ENCODE data around the gene CUL4B.
"Not testable (repeated sequence)": the region's sequence is repeated elsewhere in the genome, so short reads cannot be mapped to it uniquely, and the experiment has no call there.

Gene CUL4B

DNA sequence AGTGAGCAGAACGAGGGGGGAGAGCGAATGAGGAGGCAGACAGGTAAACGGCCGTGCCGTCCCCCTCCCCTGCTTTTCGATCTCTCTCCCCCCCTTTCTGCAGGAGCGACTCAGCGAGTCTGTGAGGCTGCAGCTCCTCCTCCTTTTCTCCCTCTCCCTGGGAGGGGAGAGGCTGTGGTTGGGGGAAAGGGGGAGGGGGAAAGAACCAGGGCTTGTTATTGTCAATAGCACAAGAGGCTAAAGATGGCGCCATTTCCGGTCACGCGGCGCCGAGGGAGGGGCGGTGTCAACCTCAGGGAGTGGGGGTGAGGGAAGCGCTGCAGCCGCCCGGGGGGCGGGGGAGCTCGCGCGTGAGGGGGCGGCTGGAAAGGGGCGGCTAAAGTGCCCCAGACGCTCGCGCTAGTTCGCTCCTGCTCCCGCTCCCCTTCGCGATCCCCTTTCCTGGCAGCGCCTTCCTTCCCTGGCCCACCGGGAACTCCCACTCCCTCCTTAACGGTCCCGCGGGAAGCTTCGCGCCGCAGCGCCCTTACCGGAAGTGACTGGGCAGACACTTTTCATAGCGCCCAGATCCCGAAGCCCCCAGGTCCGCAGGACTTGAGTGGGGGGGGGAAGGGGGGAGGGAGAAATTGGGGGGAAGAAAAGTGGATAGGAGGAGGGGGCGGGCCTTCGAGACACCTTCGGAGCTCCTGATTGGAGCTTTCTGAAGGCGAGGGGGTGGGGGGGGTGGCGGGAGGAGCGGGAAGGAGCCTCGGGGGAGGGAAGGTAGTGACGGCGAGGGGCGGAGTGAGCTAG is at the start of gene CUL4B:
CUL4B (minus strand) TSS at position 121 of the 792 bp plus-strand sequence. CDS start 324 bp downstream, outside the sequence.
- DNase-seq: peak; percentile 89

DNA sequence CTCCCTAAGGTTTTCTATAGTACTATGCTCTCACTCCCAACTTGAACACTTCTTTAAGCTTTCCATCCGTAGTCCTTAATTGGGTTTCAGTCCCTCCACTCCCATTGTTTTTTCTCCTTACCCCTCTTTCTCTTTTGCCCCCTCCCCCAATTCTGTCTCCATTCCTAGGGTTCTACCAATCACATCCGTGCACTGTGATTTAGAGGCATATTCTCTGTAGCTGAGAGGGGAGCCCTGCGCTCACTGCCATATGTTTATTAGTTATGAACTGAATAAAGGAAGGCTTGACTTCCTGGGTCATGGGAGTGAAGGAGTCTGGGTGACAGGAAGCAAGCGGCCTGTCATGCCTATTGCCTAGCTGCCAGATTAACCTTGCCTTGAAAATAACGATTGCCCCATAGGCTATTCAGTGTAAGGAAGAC is 43.6 kb upstream of the CUL4B start:
- DNase-seq: peak; percentile 52

DNA sequence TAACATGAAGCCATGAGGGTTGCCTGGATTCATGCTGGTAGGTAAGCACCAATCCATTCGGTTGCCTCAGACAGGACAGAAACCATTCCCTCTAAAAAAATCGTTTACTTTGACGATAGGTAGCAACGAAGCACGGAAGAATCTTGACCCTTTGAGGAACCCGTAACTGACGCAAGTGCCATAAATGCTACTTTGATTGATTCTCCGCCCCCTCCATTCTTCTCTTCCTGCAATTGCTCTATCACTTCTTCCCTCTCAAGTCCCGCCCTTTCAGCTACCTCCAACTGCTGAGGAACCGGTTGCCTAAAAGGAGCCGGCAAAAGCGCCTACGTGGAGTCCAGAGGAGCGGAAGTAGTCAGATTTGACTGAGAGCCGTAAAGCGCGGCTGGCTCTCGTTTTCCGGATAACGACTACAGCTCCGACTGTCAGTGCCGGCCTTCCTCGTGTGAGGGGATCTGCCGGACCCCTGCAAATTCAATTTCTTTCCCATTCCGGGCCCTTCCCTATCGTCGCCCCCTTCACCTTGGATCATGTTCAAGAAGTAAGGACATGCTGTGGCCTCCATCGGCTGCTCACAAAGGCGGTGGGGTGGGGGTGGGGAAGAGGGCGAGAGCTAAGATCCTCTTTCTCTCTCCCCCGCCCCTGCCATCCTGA is 43.1 kb upstream of the CUL4B start, which contains the start of gene MCTS1:
MCTS1 (plus strand) TSS at position 395 of the 654 bp plus-strand sequence; CDS start at position 531, 136 bp downstream.
- peak; percentile 96 for DNase-seq

DNA sequence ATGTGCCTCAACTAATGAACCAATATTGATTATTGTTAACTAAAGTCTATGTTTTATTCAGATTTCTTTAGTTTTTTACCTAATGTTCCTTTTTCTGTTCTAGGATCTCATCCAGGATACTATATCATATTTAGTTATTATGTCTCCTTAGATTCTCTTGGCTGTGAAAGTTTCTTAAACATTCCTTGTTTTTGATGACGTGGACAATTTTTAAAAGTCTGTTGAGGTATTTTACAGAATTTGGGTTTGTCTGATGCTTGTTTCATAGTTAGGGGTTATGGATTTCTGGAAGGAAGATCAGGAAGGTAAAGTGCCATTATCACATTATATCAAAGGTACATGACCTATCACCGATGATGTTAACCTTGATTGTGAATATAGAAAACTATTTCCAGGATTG is 24.9 kb upstream of the CUL4B start:
- DNase-seq: no peak

DNA sequence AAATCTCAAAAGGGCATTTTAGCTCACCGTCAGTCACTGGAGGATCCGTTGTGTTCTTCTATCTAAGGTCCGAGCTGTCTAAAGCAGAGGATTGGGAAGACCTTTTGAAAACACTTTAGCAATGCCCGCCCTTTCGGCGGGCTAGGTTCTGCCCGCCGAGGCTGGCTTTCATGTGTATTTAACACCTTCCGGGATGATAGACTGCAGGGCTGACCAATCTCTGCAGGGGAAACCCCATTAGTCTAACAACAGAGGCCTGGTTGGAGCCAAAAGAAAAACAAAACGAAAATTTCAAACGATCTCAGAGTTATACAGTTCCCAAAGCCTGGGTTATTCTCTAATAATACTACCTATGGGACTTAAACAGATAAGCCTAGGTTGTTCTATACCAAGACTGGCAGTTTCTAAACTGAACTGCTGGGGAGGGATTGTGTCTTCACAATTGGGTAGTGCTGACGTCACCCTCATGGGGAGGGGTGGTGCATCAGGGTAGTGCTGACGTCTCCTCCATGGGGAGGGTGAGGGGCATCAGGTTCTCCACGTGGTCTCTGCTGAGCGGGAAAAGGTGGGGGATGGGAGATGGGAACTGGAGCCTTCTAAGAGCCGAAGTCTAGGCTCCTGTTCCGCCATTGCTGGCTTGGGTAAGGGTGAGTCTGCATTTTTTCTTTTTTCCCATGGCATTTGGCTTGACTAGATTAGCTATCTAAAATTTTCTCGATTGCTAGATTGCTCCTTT is 14.8 kb upstream of the CUL4B start:
- DNase-seq: no peak

DNA sequence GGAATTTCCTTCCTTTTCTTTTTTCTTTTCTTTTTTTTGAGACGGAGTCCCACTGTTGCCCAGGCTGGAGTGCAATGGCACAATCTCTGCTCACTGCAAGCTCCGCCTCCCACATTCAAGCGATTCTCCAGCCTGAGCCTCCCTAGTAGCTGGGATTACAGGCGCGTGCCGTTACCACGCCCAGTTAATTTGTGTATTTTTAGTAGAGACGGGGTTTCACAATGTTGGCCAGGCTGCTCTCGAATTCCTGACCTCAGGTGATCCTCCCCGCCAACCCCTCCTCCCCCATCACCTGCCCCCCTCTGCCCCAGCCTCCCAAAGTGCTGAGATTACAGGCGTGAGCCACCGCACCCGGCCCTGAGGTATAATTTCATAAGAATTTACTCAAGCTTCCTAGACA is 13.0 kb upstream of the CUL4B start:
- DNase-seq: not testable (repeated sequence)

DNA sequence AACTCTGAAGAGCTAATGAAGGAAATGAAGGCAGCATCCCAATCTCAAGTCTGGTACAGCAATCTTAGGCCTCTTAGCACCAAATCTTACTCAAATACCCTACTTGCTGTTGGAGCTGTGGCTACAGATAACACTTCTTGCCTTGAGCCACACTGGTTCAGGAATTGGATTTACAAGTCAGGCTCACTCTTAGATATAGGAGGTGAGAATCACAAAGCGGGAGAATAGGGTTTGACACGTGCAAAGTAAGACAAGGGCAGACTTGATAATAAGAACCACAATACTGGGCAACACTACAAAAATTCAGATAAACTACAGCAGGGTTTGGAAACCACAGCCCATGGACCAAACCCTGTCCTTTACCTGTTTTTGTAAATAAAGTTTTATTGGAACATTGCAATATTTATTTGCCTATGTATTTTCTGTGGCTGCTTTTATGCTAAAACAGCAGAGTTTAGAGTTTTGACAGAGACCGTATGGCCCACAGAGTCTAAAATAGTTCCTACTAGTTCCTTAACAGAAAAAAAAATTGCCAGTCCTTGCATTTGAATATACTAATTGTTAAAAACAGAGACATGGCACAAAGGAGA is 9.3 kb upstream of the CUL4B start:
- DNase-seq: no peak

DNA sequence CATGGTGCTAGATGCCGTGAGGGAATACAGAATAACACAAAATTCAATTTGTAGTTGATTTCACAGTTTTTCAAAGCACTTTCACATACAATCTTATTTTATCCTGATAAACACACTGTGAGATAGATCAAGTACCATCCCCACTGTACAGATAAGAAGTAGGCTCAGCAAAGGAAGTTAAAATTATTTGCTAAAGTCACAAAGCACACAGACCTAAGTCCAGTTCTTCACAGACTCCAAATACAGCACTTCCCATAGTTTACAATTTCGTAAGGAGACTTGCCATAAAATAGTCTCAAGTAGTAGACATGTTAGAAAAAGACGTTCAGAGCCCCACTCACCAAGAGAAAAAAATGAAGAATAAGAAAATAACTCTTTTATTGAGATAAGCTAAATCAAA is 7.8 kb upstream of the CUL4B start:
- DNase-seq: no peak

DNA sequence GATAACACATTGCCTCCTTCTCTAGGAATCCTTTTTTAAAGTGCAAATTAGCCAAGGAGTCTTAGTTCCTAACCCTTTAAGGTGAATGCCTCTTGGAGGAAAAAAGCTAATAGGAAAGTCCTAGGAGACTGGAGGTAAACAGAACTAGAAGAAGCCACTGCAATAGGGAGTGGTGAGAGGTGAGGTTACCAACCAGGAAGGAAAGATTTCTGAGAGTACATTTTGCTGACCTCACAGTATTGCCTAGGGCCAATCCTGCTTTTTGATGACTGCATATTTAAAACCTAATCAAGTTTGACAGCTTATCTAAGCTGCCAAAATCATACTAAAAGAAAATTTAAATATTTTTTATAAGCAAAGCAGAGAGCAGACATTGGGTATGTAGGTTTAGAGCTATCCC is 7.3 kb upstream of the CUL4B start:
- no peak for DNase-seq

DNA sequence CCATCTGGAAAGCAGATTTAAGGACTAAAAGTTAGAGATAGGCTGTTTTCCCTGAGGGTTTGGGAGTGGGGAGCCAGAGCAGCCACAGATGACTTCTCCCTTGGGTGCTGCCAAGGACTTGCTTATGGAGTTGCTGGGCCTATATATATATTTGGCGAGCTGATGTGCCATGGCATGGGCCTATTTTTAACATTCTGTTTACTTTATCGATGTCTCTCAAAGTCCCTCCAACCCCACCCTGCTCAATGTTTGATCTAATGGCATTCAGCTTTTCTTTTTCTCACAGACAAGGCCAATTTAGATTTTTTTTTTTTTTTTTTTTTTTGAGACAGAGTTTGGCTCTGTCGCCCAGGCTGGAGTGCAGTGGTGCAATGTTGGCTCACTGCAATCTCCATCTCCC is 6.1 kb upstream of the CUL4B start:
- DNase-seq: no peak

DNA sequence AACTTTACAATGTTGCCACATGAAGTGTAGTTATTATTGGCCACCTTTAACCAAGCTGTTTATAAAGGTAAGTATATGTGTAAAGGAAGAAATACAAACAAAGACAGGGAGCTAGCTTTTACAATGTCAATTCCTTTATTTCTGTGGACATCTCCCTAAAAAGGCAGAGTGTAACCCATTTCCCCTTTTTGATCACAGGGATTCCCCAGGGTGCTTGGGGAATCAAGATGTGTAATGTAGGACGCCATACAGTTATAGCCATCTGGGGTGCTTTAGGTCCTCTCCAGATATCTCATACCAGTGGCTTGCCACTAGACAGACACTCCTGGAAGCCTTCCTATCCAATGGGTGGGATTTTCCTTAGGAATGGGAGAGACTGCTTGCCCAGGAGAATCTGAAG is 4.2 kb upstream of the CUL4B start:
- DNase-seq: peak; percentile 5

DNA sequence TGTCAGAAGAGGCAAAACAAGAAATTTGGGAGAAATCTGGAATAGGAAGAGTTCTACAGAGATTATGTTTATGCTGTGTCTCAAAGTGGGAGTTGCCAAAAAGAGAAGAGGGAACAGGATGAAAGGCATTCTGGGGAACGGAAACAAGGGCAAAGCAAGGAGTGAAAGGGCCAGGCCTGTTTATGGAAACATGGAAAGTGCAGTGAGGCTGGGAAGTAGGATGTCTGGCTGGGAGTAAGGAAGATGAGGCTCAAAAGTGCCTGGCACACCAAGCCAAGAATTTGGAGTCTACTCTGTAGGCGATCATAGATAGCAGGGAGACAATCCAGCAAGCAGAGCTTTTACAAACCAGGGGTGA is 1.8 kb upstream of the CUL4B start:
- DNase-seq: no peak

DNA sequence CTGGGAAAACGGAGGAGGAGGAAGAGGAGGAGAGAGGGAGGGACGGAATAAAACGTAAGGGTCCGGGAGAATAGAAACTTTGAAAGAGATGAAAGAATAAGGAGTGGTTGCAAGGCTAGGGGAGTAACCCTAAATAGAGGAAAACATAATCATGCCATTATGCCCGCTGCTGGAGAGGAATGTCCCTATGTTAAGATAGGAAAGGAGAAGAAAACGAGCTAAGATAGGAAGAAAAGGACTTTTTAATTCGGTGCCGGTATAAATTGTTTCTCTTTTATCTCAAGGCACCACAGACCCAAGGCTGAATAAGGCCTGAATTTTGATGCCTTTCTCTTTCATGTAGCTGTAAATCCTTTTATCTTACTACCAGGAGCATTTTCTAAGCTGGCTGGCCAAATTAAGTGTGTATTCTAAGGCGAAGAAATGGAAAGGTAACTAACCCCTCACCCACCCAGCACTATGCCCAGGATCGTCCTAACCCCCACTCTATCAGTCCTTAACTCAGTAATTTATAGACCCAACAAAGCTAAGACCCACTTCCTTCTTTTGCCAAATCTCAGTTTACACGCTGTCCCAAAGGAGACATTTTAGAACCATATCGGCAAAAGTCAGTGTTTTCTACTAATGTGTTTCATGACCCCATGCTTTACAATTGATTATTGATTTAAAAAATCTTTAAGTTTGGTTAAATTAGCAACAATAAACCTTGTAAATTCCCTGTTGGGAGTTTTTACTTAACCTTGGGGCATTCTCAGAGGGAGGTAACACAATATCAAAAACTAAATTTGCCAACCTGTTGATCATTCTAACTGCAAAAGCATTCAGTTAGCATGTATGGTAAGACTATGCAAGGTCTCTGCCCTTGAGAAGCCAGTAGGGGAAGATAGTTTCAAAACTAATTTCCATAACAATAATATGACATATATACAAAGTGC is 1.1 kb upstream of the CUL4B start:
- DNase-seq: no peak

DNA sequence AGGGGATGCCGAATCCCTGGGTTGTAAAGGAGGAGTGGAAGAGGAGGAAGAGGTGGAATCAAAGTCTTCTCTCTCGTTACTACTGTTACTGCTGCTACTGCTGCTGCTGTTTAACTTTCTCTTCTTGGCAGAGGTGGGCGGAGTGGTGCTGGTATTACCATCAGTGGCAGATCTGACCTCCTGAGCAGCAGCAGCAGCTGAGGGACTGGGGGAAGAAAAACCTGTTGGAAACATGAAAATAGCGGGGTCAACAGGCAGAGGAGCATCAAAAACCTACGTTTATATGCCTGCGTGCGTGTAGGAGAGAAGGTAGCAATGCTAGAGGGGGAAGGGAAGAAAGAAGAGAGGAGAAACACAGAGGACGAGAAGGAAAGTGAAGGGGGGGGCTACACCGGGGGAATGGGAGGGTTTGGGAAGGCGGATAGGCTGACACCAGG is 339 bp downstream of the CUL4B start:
- DNase-seq: no peak

DNA sequence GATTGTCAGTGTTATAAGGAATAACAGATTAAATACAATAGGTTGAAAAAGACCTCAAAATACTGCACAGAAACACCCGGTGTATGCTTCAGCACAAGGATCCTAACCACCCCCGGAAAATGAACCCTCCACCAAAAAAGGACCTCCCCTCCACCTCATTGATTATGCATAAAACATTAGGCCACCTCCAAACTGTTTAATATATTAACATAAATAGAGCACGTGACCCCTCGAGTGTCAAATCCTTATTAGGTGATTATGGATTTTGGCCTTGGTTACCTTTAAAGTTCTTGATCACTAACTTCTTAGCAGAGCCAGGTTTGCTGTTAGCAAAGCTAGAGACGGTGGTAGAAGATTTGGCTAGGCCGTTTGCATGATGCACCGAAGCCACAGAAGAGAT is 958 bp downstream of the CUL4B start:
- no peak for DNase-seq

DNA sequence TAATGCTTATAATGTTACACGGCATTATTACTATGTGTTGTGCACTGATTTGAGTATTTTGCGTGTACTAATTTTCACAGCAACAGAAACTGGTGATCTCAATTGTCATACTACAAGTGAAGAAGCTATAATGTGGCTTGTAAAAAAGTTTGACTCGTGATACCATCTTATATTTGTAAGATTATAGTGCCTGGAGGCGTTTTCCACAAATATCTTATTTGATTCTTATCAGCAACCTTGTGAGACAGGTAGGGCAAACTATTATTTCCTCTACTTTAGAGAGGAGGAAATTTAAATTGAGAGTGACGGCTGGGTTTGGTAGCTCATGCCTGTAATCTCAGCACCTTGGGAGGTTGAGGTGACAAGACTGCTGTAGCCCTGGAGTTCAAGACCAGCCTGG is 4.5 kb downstream of the CUL4B start:
- DNase-seq: no peak

DNA sequence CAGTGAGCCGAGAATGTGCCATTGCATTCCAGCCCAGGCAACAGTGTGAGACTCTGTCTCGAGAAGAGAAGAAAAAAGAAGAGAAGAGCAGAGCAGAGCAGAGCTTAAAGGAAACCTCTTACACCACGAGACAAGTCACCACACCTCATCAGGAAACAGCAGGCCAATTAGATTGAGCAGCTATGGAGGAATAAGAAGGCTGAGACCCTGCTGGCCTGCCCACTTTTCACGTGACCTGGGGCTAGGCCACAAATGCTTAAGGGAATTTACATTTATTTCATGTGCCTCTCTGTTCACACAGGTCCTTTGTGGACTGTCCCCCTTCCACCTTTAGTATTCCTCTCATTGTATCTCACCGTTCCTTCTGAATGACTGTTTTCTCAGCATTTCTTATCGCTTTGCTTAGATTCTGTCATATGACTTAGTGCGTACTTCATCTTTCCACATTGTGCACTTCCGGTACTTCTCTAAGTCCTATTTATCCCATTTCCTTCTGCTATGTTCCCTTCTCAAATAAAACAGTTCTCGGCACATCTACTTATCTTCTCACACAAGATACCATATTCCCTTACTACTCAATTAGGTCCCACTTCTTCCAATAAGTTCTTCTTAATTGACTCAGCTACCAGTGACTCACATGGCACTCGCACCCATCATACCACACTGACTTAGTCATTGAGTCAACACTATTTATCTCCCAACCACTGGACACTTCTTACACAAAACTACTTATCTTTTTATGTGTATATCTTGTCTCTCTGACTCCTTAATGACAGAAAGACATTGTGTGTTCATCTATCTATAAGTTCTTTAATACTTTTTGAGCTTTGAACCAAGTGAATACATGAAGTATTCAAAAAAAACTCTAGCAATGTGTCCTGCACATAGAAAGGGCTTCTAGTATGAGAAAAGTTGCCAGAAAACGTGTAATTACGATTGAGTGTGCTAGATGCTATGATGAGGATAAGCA is 11.0 kb downstream of the CUL4B start:
- DNase-seq: peak; percentile 34

DNA sequence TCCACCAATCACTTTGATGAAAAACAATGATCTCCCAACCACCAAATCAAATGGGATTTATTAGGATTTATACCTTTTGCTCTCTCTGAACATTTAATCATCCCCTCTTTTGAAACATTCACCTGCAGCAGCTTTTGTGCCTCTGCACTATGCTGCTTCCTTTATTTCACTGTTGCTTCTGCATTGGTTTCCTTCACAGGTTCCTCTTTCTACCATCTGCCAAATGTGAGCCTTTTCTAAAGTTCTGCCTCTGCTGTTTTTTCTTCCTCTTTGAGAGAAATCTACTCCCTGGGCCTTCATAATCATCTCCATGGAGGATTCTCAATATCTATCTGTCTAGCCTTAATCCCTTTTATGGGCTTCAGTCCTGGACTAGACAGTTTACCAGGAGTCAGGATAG is 24.7 kb downstream of the CUL4B start:
- DNase-seq: peak; percentile 75

DNA sequence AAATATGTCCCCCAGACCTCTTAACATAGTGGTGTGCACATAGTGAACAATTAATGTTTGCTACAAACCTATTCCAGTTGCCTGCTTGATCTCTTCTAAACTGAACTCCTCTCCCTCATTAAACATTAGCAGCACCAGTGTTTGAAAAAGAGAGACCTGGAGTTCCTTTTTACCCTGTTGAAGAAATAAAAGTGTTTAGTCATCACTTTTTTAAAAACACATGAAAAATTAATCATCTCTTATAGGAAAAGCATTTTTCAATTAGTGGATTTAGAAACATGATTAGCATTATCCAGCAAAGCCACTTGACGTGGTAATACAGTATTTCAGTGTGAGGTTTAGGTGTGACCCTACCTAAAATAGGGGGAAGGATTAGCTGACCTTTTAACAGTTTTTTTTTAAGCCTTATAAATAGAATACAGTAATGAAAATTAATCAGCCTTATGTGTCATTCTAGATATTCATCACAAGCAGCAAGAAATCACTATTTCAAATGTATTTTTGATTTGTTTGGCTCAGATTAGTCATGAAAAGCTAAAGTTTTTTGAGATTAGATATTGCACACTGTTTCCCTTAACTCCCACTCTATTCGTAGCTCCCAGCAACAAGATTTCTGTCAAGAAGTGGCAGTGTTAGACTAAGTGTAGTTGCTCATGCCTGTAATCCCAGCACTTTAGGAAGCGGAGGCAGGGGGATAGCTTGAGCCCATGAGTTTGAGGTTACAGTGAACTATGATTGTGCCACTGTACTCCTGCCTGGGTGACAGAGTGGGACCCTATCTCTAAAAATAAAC is 26.2 kb downstream of the CUL4B start:
- no peak for DNase-seq

DNA sequence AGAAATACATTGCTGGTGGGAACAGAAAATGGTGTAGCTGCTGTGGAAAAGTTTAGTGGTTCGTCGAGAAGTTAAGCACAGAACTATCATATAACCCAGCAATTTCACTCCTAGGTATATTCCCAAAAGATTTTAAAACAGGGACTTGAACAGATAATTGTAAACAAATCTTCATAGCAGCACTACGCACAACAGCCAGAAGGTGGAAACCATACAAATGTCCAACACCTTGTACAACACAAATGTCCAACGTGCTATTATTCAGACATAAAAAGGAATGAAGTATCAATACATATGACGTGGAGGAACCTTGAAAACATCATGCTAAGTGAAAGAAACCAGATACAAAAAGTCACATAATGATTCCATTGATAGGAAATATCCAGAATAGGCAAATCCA is 37.9 kb downstream of the CUL4B start:
- no peak for DNase-seq
